BJ (cell line): ENCODE data around the gene UXS1. TPM values are rescaled to one million over a fixed set of nuclear protein-coding genes. Genes with fewer than 3 reads are reported as not detected.
A peak's percentile ranks its signal among the peaks of the same experiment; 100 is the strongest.

Experiments
- CTCF ChIA-PET: fragments of 350-600 bp; formaldehyde crosslinking; extraction: SDS; loops from one replicate; lab custom pipeline; 2021; ENCODE audit warnings: antibody characterized with exemption, inconsistent platforms; lab: Yijun Ruan, JAX
- POLR2A ChIA-PET: fragments of 300-600 bp; sonication (Branson Sonifier 250); formaldehyde crosslinking; extraction: SDS; loops from one replicate; lab custom pipeline; 2021; ENCODE audit warnings: antibody characterized with exemption; lab: Charles Lee
- DNase-seq: peaks from one replicate; pipeline ENCODE4 v3.0.0-alpha.2; 2011; ENCODE audit warnings: low read depth
- H3K27me3 ChIP-seq: 2 replicates; pipeline ENCODE4 v1.6.0; 2011; ENCODE audit warnings: low read length; ENCODE audit not compliant: control insufficient read depth, insufficient read depth
- H3K36me3 ChIP-seq: 2 replicates; pipeline ENCODE4 v1.5.1; 2011; ENCODE audit warnings: low read length; ENCODE audit not compliant: control insufficient read depth, insufficient read depth
- H3K4me3 ChIP-seq: 2 replicates; pipeline ENCODE4 v1.5.1; 2011; ENCODE audit warnings: low read depth, mild to moderate bottlenecking, control low read depth, low read length
- polyA plus RNA-seq: library from polyadenylated mRNA; depleted of rRNA; stranded (reverse); fragments of >200 nt; gene quantifications from 2 replicates; pipeline ENCODE4 v1.2.3, GENCODE V29; 2011
- TF ChIP-seq, protein P1 (sequence below): IDR thresholded peaks from 2 replicates; pipeline ENCODE4 v1.5.1; 2011; ENCODE audit warnings: low read depth, mild to moderate bottlenecking, control low read depth, inconsistent platforms, low read length, moderate library complexity; ENCODE audit not compliant: insufficient read depth

The UXS1 gene
- polyA plus RNA-seq, 1 experiment, result 46.3 TPM

DNA sequence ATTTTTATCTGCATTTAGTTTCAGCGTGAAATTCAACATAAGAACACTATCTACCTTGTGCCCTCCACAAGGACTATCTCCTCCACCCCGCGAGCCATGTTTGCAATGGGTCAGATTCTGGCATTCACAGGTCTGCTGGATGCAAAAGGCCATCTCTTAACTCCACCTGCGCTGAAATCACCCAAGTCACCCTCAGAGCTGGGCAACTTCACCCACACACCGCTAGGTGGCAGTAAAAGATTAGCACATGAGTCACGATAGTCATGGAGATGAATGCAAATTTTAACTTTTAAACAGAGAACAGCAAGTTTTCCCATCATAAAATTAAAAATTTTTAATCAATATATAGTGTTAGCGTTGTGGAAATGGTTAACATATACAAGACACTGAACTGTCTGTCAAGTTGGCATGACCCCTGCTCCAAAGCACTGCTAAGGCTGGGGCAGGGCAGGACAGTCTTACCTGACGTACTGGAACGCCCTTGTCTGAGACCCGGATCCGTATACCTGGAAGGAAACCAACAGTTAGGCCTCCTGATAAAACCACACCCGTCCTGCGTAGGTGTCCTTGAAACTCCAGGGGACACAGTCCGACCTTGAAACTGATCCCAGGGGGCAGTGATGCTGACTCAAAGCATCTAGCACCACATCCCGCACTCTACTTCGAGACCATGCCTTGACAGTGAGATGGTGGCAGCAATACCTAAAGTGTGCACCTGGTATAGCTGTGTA lies 89.6 kb downstream of the UXS1 start:
- ChIA-PET POLR2A (no interaction called here), CTCF (interaction anchor here (0.7 to 6.4 kb wide), 10 partner anchors 10 to 528 kb away, joined by 3 to 50 read pairs (median 3); no protein-coding TSS in a partner anchor)
- H3K4me3 ChIP-seq, result no peak overlapping the region
- H3K36me3 ChIP-seq, result no peaks in the 10 kb centered on the region
- TF ChIP-seq, protein P1, sequence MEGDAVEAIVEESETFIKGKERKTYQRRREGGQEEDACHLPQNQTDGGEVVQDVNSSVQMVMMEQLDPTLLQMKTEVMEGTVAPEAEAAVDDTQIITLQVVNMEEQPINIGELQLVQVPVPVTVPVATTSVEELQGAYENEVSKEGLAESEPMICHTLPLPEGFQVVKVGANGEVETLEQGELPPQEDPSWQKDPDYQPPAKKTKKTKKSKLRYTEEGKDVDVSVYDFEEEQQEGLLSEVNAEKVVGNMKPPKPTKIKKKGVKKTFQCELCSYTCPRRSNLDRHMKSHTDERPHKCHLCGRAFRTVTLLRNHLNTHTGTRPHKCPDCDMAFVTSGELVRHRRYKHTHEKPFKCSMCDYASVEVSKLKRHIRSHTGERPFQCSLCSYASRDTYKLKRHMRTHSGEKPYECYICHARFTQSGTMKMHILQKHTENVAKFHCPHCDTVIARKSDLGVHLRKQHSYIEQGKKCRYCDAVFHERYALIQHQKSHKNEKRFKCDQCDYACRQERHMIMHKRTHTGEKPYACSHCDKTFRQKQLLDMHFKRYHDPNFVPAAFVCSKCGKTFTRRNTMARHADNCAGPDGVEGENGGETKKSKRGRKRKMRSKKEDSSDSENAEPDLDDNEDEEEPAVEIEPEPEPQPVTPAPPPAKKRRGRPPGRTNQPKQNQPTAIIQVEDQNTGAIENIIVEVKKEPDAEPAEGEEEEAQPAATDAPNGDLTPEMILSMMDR, result peak; percentile 91
- DNase-seq, result no peak
- no peaks in the 10 kb centered on the region for H3K27me3 ChIP-seq

DNA sequence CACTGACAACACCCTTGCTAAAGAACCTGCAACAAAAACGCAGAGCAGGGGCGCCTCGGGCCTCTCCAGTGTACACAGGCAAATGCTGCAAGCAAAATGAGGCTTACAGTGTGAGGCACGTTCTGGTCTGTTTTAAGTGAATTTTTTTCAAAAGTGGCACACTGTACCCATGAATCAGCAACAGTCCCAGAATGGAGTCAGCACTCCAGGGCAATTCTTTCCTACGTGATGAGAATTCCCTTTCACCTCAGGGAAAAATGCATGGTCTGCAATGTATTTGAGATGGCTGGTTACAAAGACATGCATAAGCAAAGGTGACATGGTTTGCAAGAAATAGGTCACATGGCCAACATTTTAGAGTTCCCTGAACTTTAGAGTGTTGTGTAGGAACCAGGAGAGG lies 94.4 kb downstream of the UXS1 start:
- Histone ChIP-seq H3K36me3 (no peaks in the 10 kb centered on the region; the same call in 1 of the 2 replicates), H3K27me3 (no peaks in the 10 kb centered on the region), H3K4me3 (no peak overlapping the region)
- CTCF ChIA-PET, result interaction anchor here (0.7 kb wide), 1 partner anchor 516 kb away, joined by 3 read pairs; no protein-coding TSS in a partner anchor
- POLR2A ChIA-PET, result no interaction called here
- TF ChIP-seq, protein P1, result no peak
- no peak for DNase-seq

DNA sequence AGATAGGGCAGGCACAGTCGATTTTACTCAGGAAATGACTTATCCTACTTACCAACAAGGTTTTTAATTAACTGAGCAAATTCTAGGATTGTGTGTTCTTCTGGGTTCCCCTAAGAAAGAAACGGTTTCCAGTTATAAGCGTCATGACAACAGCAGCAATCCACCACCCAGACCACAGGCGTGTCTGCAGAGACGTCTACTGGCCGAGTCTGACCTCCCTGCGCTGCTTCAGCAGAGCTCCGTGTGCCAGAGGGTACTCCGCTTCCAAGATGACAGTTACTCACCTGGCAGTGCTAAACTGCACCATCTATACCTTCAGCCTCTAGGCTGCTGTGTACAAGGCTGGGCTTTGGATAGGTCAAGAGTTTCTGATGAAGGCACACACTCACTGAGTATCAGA lies 95.4 kb downstream of the UXS1 start:
- TF ChIP-seq, protein P1, result no peak
- Histone ChIP-seq H3K4me3 (no peak overlapping the region), H3K27me3 (no peaks in the 10 kb centered on the region), H3K36me3 (no peaks in the 10 kb centered on the region; the same call in 1 of the 2 replicates)
- no peak for DNase-seq
- ChIA-PET CTCF (interaction anchor here (0.9 to 1.7 kb wide), 6 partner anchors 9 to 523 kb away, joined by 3 to 5 read pairs (median 4); no protein-coding TSS in a partner anchor), POLR2A (no interaction called here)

DNA sequence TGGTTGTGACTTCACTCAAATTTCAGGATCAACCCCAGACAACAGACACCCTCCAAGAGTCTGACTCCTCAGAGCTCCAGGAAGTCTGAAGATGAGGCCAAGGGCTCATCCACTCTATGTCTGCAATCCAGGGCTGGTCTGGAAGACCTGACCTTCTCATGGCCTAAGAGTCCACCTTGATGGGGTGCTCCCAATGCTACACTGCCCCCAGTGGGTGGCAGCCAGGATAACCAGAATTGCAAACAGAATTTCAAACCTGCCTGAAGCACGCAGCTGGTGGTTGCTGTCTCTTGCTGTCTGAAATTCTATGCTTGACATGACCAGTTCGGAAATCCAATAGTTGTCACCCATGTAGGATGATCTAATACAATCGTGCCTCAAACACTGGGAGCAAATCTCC lies 96.0 kb downstream of the UXS1 start:
- Histone ChIP-seq H3K4me3 (no peak overlapping the region), H3K36me3 (no peaks in the 10 kb centered on the region; the same call in 1 of the 2 replicates), H3K27me3 (no peaks in the 10 kb centered on the region)
- DNase-seq, result no peak
- POLR2A ChIA-PET, result no interaction called here
- CTCF ChIA-PET, result interaction anchor here (0.9 to 1.7 kb wide), 6 partner anchors 9 to 523 kb away, joined by 3 to 5 read pairs (median 4); no protein-coding TSS in a partner anchor
- TF ChIP-seq, protein P1, result peak; percentile 51
